ENCODE results near the gene KPNA5. TPM values are rescaled to one million over a fixed set of nuclear protein-coding genes. Genes with fewer than 3 reads are reported as not detected.

KPNA5 gene
- total and polyA plus RNA-seq, 2 of the 13 experiments (the other 11 are each of a cell fraction or from before 2014, with no cell fraction given) = 5.3 to 13.0 TPM

DNA sequence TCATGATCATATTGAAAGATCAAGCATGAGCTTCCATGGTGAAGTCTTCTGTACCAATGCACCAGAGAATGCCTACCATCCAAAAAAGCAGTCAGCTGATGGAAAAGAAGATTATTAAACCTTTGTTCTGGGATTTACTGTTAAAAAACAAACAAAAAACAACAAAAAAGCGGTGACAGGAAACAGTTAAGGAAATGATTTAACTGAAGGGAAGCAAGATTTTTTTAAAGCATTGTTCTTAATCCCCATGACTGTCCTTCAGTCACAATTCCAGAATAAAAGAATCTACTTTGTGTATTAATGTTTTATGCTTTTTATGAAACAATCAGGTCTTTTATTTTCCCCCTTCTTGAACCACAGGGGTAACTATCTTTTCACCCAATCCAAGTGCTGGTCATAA is 60.6 kb downstream of the KPNA5 start (continued):
- TF ChIP-seq, protein P1, sequence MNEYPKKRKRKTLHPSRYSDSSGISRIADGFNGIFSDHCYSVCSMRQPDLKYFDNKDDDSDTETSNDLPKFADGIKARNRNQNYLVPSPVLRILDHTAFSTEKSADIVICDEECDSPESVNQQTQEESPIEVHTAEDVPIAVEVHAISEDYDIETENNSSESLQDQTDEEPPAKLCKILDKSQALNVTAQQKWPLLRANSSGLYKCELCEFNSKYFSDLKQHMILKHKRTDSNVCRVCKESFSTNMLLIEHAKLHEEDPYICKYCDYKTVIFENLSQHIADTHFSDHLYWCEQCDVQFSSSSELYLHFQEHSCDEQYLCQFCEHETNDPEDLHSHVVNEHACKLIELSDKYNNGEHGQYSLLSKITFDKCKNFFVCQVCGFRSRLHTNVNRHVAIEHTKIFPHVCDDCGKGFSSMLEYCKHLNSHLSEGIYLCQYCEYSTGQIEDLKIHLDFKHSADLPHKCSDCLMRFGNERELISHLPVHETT (CRISPR knock-in tag; conservative IDR thresholded peaks at IDR 0.05) = no peak
- no peak for TF ChIP-seq TBL1XR1 (IDR thresholded peaks at IDR 0.05; ENCODE audit: borderline replicate concordance, low read length, partially characterized antibody)
- no peak for TF ChIP-seq TEF (CRISPR knock-in tag; IDR thresholded peaks at IDR 0.05)
- TF ChIP-seq MIXL1 (CRISPR knock-in tag; IDR thresholded peaks at IDR 0.05) = no peak

DNA sequence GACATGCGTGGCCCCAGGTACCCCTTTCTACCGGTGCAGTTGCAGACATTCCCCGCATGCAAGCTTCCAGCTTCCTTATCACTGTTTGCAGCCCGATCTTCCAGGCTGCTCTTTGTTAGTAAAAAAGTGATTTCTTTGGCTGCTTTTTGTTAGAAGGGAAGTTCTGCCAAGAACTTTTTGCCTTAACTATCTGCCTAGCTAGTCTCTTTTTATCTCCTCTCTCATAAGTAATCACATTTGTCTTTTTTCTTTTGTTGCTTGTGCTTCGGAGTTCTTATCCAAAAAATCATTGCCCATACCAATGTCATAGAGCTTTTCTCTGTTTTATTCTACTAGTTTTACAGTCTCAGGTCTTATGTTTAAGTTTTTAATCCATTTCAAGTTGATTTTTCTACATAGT is 64.2 kb downstream of the KPNA5 start:
- Histone ChIP-seq H3K4me1 (ENCODE audit: insufficient read depth, low read length) (no peaks in the 10 kb centered on the region), H3K4me3 (replicated peaks in 1 of 3; ENCODE audit: insufficient read depth in 1 of 3, low read depth in 2 of 3, low read length in 3 of 3) (no peak overlapping the region), H4K20me1 (ENCODE audit: insufficient read depth, low read length) (no peaks in the 10 kb centered on the region), H3K79me2 (ENCODE audit: insufficient read depth, low read length) (no peaks in the 10 kb centered on the region), H2AFZ (ENCODE audit: low read length) (no peak overlapping the region), H3K9ac (ENCODE audit: insufficient read depth, low read depth, low read length) (no peak overlapping the region), H3K36me3 (replicated peaks in 1 of 2; ENCODE audit: control insufficient read depth in 1 of 2, insufficient read depth in 2 of 2, low read length in 2 of 2) (no peaks in the 10 kb centered on the region), H3K4me2 (ENCODE audit: low read depth, low read length) (no peak overlapping the region), H3K27ac (ENCODE audit: extremely low read length, insufficient read depth, low read length) (no peak overlapping the region), H3K27me3 (ENCODE audit: control insufficient read depth in 1 of 2, insufficient read depth in 2 of 2, low read length in 2 of 2) (no peaks in the 10 kb centered on the region), H3K9me3 (ENCODE audit: low read length) (no peaks in the 10 kb centered on the region)
- ChIA-PET CTCF (ENCODE audit: low intra/inter-chr PET ratio, low total read pairs) (no interaction called here), POLR2A (no interaction called here)
- in situ Hi-C loops (cut with HindIII; ENCODE audit: extremely low pct_ligation_motif_present, low pct_unique_long_range_greater_than_20kb) (no loop called here), intact Hi-C loops (cut with micrococcal nuclease; ENCODE audit: unreplicated experiment) (no loop called here)
- no TSS peak for BruUV-seq (replicated peaks)
- FAIRE-seq (no peak), ATAC-seq (no peak), DNase-seq (ENCODE audit: low spot score) (no peak)
- 44% methylated on average over 5 of the region's 5 CpGs for WGBS (ENCODE audit: low lambda C conversion rate)
- TF ChIP-seq PAF1 (CRISPR knock-in tag; IDR thresholded peaks at IDR 0.05) (no peak), SIN3A (IDR thresholded peaks at IDR 0.05; ENCODE audit: borderline replicate concordance, low read depth, low read length) (no peak), ZNF572 (CRISPR knock-in tag; IDR thresholded peaks at IDR 0.05) (no peak), MIXL1 (CRISPR knock-in tag; IDR thresholded peaks at IDR 0.05) (no peak), ZNF562 (CRISPR knock-in tag; IDR thresholded peaks at IDR 0.05; ENCODE audit: borderline replicate concordance) (no peak), IRF2 (CRISPR knock-in tag; IDR thresholded peaks at IDR 0.05) (no peak), NCOA1 (CRISPR knock-in tag; IDR thresholded peaks at IDR 0.05) (no peak), NR2C2 (CRISPR knock-in tag; IDR thresholded peaks at IDR 0.05; ENCODE audit: borderline replicate concordance) (no peak), THRA (CRISPR knock-in tag; IDR thresholded peaks at IDR 0.05; ENCODE audit: borderline replicate concordance) (no peak), ZNF567 (CRISPR knock-in tag; IDR thresholded peaks at IDR 0.05; ENCODE audit: borderline replicate concordance) (no peak), GFI1 (CRISPR knock-in tag; IDR thresholded peaks at IDR 0.05; ENCODE audit: borderline replicate concordance) (no peak), NFKB2 (CRISPR knock-in tag; IDR thresholded peaks at IDR 0.05; ENCODE audit: borderline replicate concordance) (no peak), ZNF790 (CRISPR knock-in tag; IDR thresholded peaks at IDR 0.05; ENCODE audit: borderline replicate concordance) (no peak), PCBP1 (IDR thresholded peaks at IDR 0.05; ENCODE audit: borderline replicate concordance, low read depth, low read length) (no peak)
- TF ChIP-seq, protein P2, sequence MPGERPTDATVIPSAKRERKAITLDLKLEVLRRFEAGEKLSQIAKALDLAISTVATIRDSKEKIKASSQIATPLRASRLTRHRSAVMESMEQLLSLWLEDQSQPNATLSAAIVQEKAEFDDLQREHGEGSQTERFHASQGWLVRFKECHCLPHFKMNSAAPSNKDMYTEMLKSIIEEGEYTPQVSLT (CRISPR knock-in tag; IDR thresholded peaks at IDR 0.05; ENCODE audit: borderline replicate concordance, low read depth) = no peak
- TF ChIP-seq, protein P3, sequence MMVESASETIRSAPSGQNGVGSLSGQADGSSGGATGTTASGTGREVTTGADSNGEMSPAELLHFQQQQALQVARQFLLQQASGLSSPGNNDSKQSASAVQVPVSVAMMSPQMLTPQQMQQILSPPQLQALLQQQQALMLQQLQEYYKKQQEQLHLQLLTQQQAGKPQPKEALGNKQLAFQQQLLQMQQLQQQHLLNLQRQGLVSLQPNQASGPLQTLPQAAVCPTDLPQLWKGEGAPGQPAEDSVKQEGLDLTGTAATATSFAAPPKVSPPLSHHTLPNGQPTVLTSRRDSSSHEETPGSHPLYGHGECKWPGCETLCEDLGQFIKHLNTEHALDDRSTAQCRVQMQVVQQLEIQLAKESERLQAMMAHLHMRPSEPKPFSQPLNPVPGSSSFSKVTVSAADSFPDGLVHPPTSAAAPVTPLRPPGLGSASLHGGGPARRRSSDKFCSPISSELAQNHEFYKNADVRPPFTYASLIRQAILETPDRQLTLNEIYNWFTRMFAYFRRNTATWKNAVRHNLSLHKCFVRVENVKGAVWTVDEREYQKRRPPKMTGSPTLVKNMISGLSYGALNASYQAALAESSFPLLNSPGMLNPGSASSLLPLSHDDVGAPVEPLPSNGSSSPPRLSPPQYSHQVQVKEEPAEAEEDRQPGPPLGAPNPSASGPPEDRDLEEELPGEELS (CRISPR knock-in tag; IDR thresholded peaks at IDR 0.05) = no peak
